ENCODE results near the gene LRRC39. TPM values are rescaled to one million over a fixed set of nuclear protein-coding genes. Genes with fewer than 3 reads are reported as not detected.

Gene LRRC39
- total RNA-seq, 2 experiments from 2014 or later: 0.68 to 0.82 TPM

DNA sequence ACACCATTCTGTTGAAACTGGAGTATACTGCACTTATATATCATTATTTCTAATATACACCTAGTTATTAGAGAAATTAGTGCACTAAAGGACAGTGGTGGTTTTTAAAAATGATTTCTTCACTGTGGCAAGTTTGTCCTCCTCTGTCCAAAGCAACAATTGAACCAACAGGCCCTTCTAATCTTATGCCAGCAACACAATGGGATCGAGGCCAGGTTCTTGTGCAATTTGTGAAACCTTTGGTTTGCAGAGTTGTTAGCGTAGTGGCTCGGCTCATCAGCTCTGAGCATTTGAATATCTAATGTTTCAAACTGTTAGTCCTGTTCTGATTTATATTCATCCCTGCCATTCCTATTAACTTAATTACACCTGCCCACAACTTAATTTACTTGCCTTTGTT lies 9.9 kb upstream of the LRRC39 start:
- H3K4me3 Mint-ChIP-seq: no peak overlapping the region
- ATAC-seq (no peak), DNase-seq (no peak)
- H3K9me3 Mint-ChIP-seq (ENCODE audit: low read depth): no peaks in the 10 kb centered on the region
- H3K4me1 Mint-ChIP-seq: no peaks in the 10 kb centered on the region
- CTCF ChIA-PET: interaction anchor here (1.0 kb wide), 1 partner anchor 27 kb away, joined by 3 read pairs; no protein-coding TSS in a partner anchor
- H3K27ac Mint-ChIP-seq: no peak overlapping the region
- H3K27me3 Mint-ChIP-seq: no peaks in the 10 kb centered on the region
- peaks cover 14% of the 10 kb centered on the region for H3K36me3 Mint-ChIP-seq

DNA sequence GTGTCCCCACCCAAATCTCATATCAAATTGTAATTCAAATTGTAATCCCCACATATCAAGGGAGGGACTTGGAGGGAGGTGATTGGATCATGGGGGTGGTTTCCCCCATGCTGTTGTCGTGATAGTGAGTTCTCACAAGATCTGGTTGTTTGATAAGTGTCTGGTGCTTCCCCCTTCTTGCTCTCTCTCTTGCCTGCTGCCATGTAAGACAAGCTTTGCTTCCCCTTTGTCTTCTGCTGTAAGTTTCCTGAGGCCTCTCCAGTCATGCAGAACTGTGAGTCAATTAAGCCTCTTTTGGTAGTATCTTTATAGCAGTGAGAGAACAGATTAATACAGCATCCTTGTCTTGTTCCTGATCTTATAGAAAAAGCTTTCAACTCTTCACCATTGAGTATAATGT lies 6.5 kb upstream of the LRRC39 start:
- no peak for DNase-seq
- Mint-ChIP-seq H3K9me3 (ENCODE audit: low read depth) (no peaks in the 10 kb centered on the region), H3K36me3 (peaks cover 3% of the 10 kb centered on the region), H3K4me1 (no peaks in the 10 kb centered on the region), H3K27me3 (no peaks in the 10 kb centered on the region), H3K27ac (no peak overlapping the region), H3K4me3 (no peak overlapping the region)
- CTCF ChIA-PET: interaction anchor here (0.7 kb wide), 1 partner anchor 30 kb away, joined by 3 read pairs; no protein-coding TSS in a partner anchor
- no peak for ATAC-seq

- H3K4me3 Mint-ChIP-seq: no peak overlapping the region
- CTCF ChIA-PET: no interaction called here
- DNase-seq: no peak
- no peaks in the 10 kb centered on the region for H3K4me1 Mint-ChIP-seq
- no peaks in the 10 kb centered on the region for H3K27me3 Mint-ChIP-seq
- H3K9me3 Mint-ChIP-seq (ENCODE audit: low read depth): no peaks in the 10 kb centered on the region
- peaks cover 3% of the 10 kb centered on the region for H3K36me3 Mint-ChIP-seq
- no peak for ATAC-seq
- H3K27ac Mint-ChIP-seq: no peak overlapping the region
Measured at GRCh38 chr1:100183370-100183769, 5.3 kb upstream of the LRRC39 start.

GRCh38 chr1:100177295-100178041 lies 588 bp downstream of the LRRC39 start:
- no peaks in the 10 kb centered on the region for H3K36me3 Mint-ChIP-seq
- CTCF ChIA-PET: no interaction called here

DNA sequence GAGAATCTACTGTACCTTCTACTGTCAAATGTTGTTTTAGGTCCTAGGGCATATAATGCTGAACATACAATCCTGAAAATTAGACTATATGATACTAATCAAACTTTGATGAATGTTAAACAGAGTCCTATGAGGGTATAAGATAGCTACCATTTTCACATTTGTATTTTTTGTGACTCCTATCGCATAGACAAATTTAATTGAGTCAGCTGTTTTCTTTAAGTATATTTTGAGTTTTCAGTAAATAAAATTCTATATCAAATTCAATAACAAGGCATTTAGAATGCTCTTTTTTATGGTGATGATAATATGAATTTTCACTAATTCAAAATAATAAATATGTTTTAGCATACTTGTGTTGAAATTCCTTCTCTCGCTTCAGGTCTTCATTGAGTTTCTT lies 10.0 kb downstream of the LRRC39 start:
- no peak for ATAC-seq
- Mint-ChIP-seq H3K27me3 (no peaks in the 10 kb centered on the region), H3K27ac (no peak overlapping the region), H3K9me3 (ENCODE audit: low read depth) (no peaks in the 10 kb centered on the region), H3K4me1 (no peaks in the 10 kb centered on the region), H3K36me3 (no peaks in the 10 kb centered on the region), H3K4me3 (no peak overlapping the region)
- CTCF ChIA-PET: interaction anchor here (1.6 kb wide), 1 partner anchor 10 kb away, joined by 3 read pairs; no protein-coding TSS in a partner anchor
- no peak for DNase-seq

More at GRCh38 chr1:100177295-100178041, 588 bp downstream of the LRRC39 start:
- Mint-ChIP-seq H3K27me3 (peaks cover 4% of the 10 kb centered on the region), H3K4me1 (no peaks in the 10 kb centered on the region), H3K9me3 (ENCODE audit: low read depth) (no peaks in the 10 kb centered on the region), H3K27ac (no peak overlapping the region), H3K4me3 (no peak overlapping the region)
- ATAC-seq (no peak), DNase-seq (no peak)

DNA sequence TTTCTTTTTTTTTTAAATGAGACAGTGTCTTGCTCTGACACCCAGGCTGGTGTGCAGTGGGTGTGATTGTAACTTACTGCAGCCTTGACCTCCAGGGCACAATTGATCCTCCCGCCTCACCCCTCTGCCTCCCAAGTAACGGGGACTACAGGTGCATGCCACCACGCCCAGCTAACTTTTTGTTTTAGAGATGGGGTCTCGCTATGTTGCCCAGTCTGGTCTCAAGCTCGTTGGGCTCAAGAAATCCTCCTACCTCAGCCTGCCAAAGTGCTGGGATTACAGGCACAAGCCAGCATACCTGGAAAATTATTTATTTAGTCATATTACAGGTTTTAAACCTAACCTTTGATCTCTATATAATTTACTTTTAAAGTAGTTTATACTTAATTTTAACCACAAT lies 13.4 kb downstream of the LRRC39 start:
- Mint-ChIP-seq H3K4me1 (no peaks in the 10 kb centered on the region), H3K27me3 (no peaks in the 10 kb centered on the region), H3K27ac (no peak overlapping the region), H3K4me3 (no peak overlapping the region), H3K9me3 (ENCODE audit: low read depth) (no peaks in the 10 kb centered on the region), H3K36me3 (no peaks in the 10 kb centered on the region)
- DNase-seq (no peak), ATAC-seq (no peak)
- CTCF ChIA-PET: interaction anchor here (1.0 kb wide), 1 partner anchor 25 kb away, joined by 3 read pairs; no protein-coding TSS in a partner anchor

GRCh38 chr1:100164216-100164615 lies 13.8 kb downstream of the LRRC39 start:
- Mint-ChIP-seq H3K4me3 (no peak overlapping the region), H3K4me1 (no peaks in the 10 kb centered on the region), H3K27me3 (no peaks in the 10 kb centered on the region), H3K9me3 (ENCODE audit: low read depth) (no peaks in the 10 kb centered on the region), H3K27ac (no peak overlapping the region), H3K36me3 (no peaks in the 10 kb centered on the region)
- DNase-seq (no peak), ATAC-seq (no peak)
- CTCF ChIA-PET: interaction anchor here (1.0 kb wide), 1 partner anchor 24 kb away, joined by 3 read pairs; no protein-coding TSS in a partner anchor

- H3K9me3 Mint-ChIP-seq (ENCODE audit: low read depth): no peaks in the 10 kb centered on the region
- no peak overlapping the region for H3K4me3 Mint-ChIP-seq
- no peaks in the 10 kb centered on the region for H3K27me3 Mint-ChIP-seq
- no peaks in the 10 kb centered on the region for H3K36me3 Mint-ChIP-seq
- H3K4me1 Mint-ChIP-seq: no peaks in the 10 kb centered on the region
- no peak for ATAC-seq
- no peak overlapping the region for H3K27ac Mint-ChIP-seq
- CTCF ChIA-PET: no interaction called here
- DNase-seq: no peak
Measured at GRCh38 chr1:100162881-100163280, 15.2 kb downstream of the LRRC39 start.

GRCh38 chr1:100152271-100152670 lies 25.8 kb downstream of the LRRC39 start:
- Mint-ChIP-seq H3K4me3 (no peak overlapping the region), H3K4me1 (peaks cover 5% of the 10 kb centered on the region), H3K9me3 (ENCODE audit: low read depth) (no peaks in the 10 kb centered on the region), H3K36me3 (peaks cover 17% of the 10 kb centered on the region), H3K27ac (no peak overlapping the region), H3K27me3 (no peaks in the 10 kb centered on the region)
- CTCF ChIA-PET: interaction anchor here (1.2 kb wide), 1 partner anchor 116 kb away, joined by 3 read pairs; no protein-coding TSS in a partner anchor
- no peak for ATAC-seq
- no peak for DNase-seq

DNA sequence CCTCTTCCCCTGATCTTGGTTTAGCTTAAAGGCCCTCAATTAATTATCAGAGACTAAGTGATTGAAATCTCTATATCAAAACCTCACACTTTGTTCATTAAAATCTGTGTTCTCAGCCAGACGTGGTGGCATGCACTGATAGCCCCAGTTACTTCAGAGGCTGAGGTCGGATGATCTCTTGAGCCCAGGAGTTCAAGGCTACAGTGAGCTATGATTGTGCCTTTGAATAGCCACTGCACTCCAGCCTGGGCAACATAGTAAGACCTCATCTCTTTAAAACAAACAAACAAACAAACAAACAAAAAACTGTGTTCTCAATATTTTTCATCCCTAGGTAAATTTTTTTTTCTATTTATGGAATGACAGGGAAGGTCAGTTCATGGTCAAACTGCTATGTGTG lies 26.4 kb downstream of the LRRC39 start:
- H3K4me1 Mint-ChIP-seq: peaks cover 5% of the 10 kb centered on the region
- ATAC-seq: no peak
- peaks cover 18% of the 10 kb centered on the region for H3K36me3 Mint-ChIP-seq
- no peak overlapping the region for H3K27ac Mint-ChIP-seq
- CTCF ChIA-PET: interaction anchor here (1.2 kb wide), 1 partner anchor 117 kb away, joined by 3 read pairs; no protein-coding TSS in a partner anchor
- no peaks in the 10 kb centered on the region for H3K27me3 Mint-ChIP-seq
- H3K9me3 Mint-ChIP-seq (ENCODE audit: low read depth): no peaks in the 10 kb centered on the region
- DNase-seq: no peak
- no peak overlapping the region for H3K4me3 Mint-ChIP-seq

DNA sequence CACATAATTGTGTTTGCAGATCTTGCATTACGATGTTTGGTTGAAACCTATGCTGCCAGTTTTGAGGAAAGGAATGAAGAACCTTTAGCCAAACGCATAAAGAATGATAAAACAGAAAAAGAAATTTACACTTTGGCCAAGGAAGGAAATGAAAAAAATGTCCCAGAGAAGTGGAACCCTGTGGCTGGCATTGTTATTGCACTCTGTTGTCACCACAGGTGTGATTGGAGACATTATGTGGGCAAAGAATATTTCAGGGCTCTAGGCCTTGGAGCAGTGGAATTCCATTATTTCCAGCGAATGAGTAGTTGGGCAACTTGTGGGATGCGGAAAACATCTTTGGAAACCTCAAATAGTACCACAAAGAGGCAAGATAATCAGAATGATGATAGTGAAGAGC lies 30.2 kb downstream of the LRRC39 start:
- ATAC-seq (no peak), DNase-seq (no peak)
- H3K4me3 Mint-ChIP-seq: no peak overlapping the region
- CTCF ChIA-PET: no interaction called here
- H3K27me3 Mint-ChIP-seq: no peaks in the 10 kb centered on the region
- H3K9me3 Mint-ChIP-seq (ENCODE audit: low read depth): no peaks in the 10 kb centered on the region
- H3K27ac Mint-ChIP-seq: no peak overlapping the region
- H3K4me1 Mint-ChIP-seq: peaks cover 5% of the 10 kb centered on the region
- H3K36me3 Mint-ChIP-seq: peaks cover 36% of the 10 kb centered on the region

DNA sequence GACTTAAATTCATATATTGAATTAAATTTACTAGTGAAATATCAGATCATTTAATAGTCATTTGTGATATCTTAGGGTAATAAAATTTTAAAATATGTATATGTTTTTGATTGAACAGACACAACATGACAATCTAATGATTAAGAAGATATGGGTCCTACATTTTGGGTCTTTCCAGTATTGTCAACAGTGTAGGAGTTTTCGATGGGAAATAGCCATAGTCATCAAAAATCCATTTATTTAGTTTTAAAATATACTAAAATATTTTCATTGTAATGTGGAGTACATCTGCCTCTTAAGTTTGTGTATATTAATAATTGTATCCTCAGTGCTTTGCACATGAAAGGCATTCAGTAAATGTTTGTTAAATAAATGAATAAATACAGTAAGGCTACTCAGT lies 31.1 kb downstream of the LRRC39 start:
- peaks cover under 1% of the 10 kb centered on the region for H3K4me1 Mint-ChIP-seq
- H3K27me3 Mint-ChIP-seq: no peaks in the 10 kb centered on the region
- H3K4me3 Mint-ChIP-seq: no peak overlapping the region
- no peak overlapping the region for H3K27ac Mint-ChIP-seq
- CTCF ChIA-PET: no interaction called here
- no peak for ATAC-seq
- H3K9me3 Mint-ChIP-seq (ENCODE audit: low read depth): no peaks in the 10 kb centered on the region
- DNase-seq: no peak
- H3K36me3 Mint-ChIP-seq: peaks cover 42% of the 10 kb centered on the region

GRCh38 chr1:100145116-100145515 lies 32.9 kb downstream of the LRRC39 start:
- no peak for ATAC-seq
- CTCF ChIA-PET: no interaction called here
- H3K4me1 Mint-ChIP-seq: no peaks in the 10 kb centered on the region
- DNase-seq: no peak
- H3K27me3 Mint-ChIP-seq: no peaks in the 10 kb centered on the region
- peaks cover 45% of the 10 kb centered on the region for H3K36me3 Mint-ChIP-seq
- no peaks in the 10 kb centered on the region for H3K9me3 Mint-ChIP-seq (ENCODE audit: low read depth)
- no peak overlapping the region for H3K4me3 Mint-ChIP-seq
- no peak overlapping the region for H3K27ac Mint-ChIP-seq

- Mint-ChIP-seq H3K27ac (no peak overlapping the region), H3K27me3 (no peaks in the 10 kb centered on the region)
- CTCF ChIA-PET: interaction anchor here (1.2 kb wide), 1 partner anchor 90 kb away, joined by 3 read pairs; no protein-coding TSS in a partner anchor
Measured at GRCh38 chr1:100142343-100142742, 35.7 kb downstream of the LRRC39 start.

More at GRCh38 chr1:100142343-100142742, 35.7 kb downstream of the LRRC39 start:
- peaks cover 51% of the 10 kb centered on the region for H3K36me3 Mint-ChIP-seq
- no peaks in the 10 kb centered on the region for H3K4me1 Mint-ChIP-seq
- H3K4me3 Mint-ChIP-seq: no peak overlapping the region
- no peak for ATAC-seq
- no peaks in the 10 kb centered on the region for H3K9me3 Mint-ChIP-seq (ENCODE audit: low read depth)
- no peak for DNase-seq
